ENCODE results near the gene ACSS3. TPM values are rescaled to one million over a fixed set of nuclear protein-coding genes. Genes with fewer than 3 reads are reported as not detected.
A peak's percentile ranks its signal among the peaks of the same experiment; 100 is the strongest.

ACSS3 gene
- total RNA-seq, 1 donor from 2014 or later, result 35.9 TPM

DNA sequence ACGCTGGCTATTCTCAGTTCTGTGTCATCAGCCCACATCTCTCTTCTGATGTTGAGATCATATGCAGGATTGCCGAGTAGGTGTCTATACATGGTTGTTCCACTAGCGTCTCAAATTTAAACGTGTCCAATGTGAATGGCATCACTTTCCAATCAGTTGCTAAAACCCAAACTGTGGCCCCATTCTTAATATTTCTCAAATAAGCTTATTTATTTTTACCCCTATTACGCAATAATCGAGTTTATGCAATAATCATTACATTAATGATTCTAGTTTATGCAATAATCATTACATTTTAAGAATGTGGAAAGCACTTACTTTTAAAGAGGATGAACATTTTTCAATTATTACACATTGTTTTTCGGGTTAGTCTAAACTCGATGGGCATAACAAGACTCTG is 47.8 kb downstream of the ACSS3 start:
- no peak for ATAC-seq
- H3K4me3 ChIP-seq, result no peak overlapping the region
- no peaks in the 10 kb centered on the region for H3K9me3 ChIP-seq
- DNase-seq, result no peak
- H3K36me3 ChIP-seq, result no peaks in the 10 kb centered on the region
- no peaks in the 10 kb centered on the region for H3K4me1 ChIP-seq
- TF ChIP-seq, protein P1, sequence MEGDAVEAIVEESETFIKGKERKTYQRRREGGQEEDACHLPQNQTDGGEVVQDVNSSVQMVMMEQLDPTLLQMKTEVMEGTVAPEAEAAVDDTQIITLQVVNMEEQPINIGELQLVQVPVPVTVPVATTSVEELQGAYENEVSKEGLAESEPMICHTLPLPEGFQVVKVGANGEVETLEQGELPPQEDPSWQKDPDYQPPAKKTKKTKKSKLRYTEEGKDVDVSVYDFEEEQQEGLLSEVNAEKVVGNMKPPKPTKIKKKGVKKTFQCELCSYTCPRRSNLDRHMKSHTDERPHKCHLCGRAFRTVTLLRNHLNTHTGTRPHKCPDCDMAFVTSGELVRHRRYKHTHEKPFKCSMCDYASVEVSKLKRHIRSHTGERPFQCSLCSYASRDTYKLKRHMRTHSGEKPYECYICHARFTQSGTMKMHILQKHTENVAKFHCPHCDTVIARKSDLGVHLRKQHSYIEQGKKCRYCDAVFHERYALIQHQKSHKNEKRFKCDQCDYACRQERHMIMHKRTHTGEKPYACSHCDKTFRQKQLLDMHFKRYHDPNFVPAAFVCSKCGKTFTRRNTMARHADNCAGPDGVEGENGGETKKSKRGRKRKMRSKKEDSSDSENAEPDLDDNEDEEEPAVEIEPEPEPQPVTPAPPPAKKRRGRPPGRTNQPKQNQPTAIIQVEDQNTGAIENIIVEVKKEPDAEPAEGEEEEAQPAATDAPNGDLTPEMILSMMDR (IDR thresholded peaks at IDR 0.05), result no peak
- H3K27ac ChIP-seq, result no peak overlapping the region
- intact Hi-C loops (cut with DNase I), result no loop called here
- H3K27me3 ChIP-seq, result no peaks in the 10 kb centered on the region

DNA sequence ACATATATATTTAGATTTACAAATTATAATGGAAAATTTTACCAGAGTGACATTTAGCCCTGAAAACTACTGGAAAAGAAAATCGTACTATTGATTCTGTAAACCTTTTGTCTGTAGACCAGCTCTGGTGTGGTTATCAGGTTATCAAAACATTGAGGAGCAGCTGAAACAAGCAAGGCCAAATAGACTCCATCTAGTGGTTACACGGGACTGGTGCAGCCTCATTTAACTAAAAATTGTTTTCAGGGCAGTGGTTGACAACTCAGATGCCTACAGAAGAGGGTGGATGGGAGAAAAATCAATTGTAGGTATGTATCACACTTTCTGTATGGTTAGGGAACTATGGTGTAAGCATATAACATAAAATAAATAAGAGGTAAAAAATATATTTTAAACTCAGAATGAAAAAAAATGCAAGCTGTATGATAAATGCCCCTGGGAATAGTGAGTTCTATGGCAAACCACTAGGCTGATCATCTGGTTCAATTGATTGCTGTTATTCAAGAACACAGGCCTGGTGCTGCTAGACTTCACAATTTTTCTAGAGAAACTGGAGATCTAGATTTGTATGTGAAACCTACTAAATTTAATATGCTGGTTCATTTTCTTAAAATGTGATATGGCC is 51.2 kb downstream of the ACSS3 start:
- intact Hi-C loops (cut with DNase I), result no loop called here
- no peaks in the 10 kb centered on the region for H3K9me3 ChIP-seq
- DNase-seq (no peak), ATAC-seq (peak; percentile 90)
- no peak overlapping the region for H3K4me3 ChIP-seq
- H3K4me1 ChIP-seq, result no peaks in the 10 kb centered on the region
- TF ChIP-seq, protein P1 (IDR thresholded peaks at IDR 0.05), result peak; percentile 66
- H3K27me3 ChIP-seq, result no peaks in the 10 kb centered on the region
- H3K36me3 ChIP-seq, result no peaks in the 10 kb centered on the region
- no peak overlapping the region for H3K27ac ChIP-seq

DNA sequence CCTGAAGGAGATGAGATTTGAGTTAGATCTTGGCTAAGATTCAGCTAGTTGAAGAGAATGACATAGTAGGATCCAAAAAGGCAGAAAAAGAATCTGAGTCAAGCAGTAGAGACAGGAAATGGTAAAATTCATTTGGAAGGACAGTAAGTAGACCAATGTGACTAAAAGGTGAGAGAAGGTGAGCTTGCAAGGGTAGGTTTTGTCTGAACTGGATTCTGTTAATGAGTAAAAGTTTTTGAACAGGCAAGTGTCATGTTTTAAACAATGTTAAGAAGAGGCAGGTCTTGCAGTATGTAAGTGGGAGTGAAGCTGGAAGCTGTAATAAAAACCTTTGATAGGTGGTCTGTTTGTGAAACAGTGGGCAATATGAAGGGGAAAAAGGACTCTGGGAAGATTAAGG is 58.6 kb downstream of the ACSS3 start:
- Histone ChIP-seq H3K4me1 (no peaks in the 10 kb centered on the region), H3K4me3 (no peak overlapping the region), H3K36me3 (no peaks in the 10 kb centered on the region), H3K27me3 (no peaks in the 10 kb centered on the region), H3K27ac (no peak overlapping the region), H3K9me3 (no peaks in the 10 kb centered on the region)
- DNase-seq (no peak), ATAC-seq (no peak)
- intact Hi-C loops (cut with DNase I), result no loop called here
- TF ChIP-seq, protein P1 (IDR thresholded peaks at IDR 0.05), result no peak

DNA sequence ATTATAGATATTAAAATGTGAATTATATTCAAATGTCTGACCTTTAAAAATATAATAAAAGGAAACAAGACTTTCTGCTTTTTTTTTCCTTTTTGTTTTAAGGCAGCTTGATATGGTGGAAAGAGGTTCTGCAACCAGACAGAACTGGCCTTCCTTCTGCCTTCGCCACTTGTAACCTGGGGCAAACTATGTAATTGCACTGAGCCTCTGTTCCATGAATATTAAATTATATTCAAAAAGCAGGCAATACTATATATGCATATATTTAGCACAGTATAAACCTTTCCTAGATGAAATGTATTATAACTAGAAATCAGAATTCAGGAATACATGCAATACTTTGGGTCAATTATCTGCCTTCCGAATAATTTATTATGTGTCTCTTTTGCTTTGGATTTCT is 59.9 kb downstream of the ACSS3 start:
- Histone ChIP-seq H3K36me3 (no peaks in the 10 kb centered on the region), H3K4me1 (no peaks in the 10 kb centered on the region), H3K27ac (no peak overlapping the region), H3K4me3 (no peak overlapping the region), H3K9me3 (no peaks in the 10 kb centered on the region), H3K27me3 (no peaks in the 10 kb centered on the region)
- TF ChIP-seq, protein P1 (IDR thresholded peaks at IDR 0.05), result no peak
- ATAC-seq (no peak), DNase-seq (no peak)
- intact Hi-C loops (cut with DNase I), result no loop called here

DNA sequence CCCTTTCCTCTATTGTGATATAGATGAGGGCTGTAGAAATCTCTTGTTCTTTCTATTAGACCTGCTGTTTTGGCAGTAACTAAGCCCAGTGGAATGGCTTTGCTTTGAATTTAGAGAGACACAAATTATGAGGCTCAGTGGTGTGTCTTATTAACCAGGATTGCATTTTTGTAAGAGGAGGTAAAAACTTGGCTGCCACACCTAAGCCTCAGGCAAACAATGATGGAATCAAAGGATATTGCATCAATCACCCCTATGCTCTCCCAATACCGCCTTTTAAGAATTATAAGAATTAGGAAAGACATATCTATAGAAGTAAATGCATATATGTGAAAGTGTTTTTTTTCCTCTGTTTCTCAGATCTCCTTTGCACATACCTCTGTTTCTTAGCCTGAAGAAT is 63.3 kb downstream of the ACSS3 start:
- ATAC-seq (no peak), DNase-seq (no peak)
- no peaks in the 10 kb centered on the region for H3K9me3 ChIP-seq
- intact Hi-C loops (cut with DNase I), result no loop called here
- no peak overlapping the region for H3K4me3 ChIP-seq
- H3K4me1 ChIP-seq, result no peaks in the 10 kb centered on the region
- no peaks in the 10 kb centered on the region for H3K36me3 ChIP-seq
- TF ChIP-seq, protein P1 (IDR thresholded peaks at IDR 0.05), result no peak
- H3K27ac ChIP-seq, result no peak overlapping the region
- no peaks in the 10 kb centered on the region for H3K27me3 ChIP-seq

DNA sequence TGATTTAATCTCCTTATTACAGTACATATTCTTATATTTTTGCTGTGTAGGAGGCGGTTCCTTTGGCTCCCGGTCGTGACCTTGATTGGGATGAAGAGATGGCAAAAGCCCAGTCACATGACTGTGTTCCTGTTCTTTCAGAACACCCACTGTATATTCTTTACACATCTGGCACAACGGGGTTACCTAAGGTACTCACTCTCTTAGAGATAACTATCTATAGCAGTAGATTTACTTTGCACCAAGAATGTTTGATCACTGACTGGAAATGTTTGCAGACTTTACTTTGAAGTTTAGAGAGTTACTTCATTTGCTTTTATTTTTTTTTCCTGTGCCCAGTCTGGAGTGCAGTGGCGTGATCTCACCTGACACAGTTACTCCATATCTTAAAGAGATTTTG is 65.2 kb downstream of the ACSS3 start:
- no peaks in the 10 kb centered on the region for H3K4me1 ChIP-seq
- no peaks in the 10 kb centered on the region for H3K36me3 ChIP-seq
- H3K27ac ChIP-seq, result no peak overlapping the region
- no peak overlapping the region for H3K4me3 ChIP-seq
- TF ChIP-seq, protein P1 (IDR thresholded peaks at IDR 0.05), result no peak
- H3K27me3 ChIP-seq, result no peaks in the 10 kb centered on the region
- DNase-seq, result no peak
- no peaks in the 10 kb centered on the region for H3K9me3 ChIP-seq
- intact Hi-C loops (cut with DNase I), result no loop called here
- peak; percentile 91 for ATAC-seq

All from upper lobe of right lung (tissue), 1 donor.